Measurements from ENCODE around the gene CLPSL1. TPM values are rescaled to one million over a fixed set of nuclear protein-coding genes. Genes with fewer than 3 reads are reported as not detected.

CLPSL1 gene
- total and polyA plus RNA-seq, 2 of the 13 experiments (the other 11 are each of a cell fraction or from before 2014, with no cell fraction given): not detected

- peak; percentile 59; the same call in 1 of the 2 replicates for TF ChIP-seq ZNF768 (CRISPR knock-in tag; IDR thresholded peaks at IDR 0.05)
- peak; percentile 52 for TF ChIP-seq FOXP1 (IDR thresholded peaks at IDR 0.05)
- TF ChIP-seq FOXP1 (CRISPR knock-in tag; IDR thresholded peaks at IDR 0.05): peak; percentile 84
- peak; percentile 96 for TF ChIP-seq SAP130 (CRISPR knock-in tag; IDR thresholded peaks at IDR 0.05; ENCODE audit: low read depth)
- 0 out of 2 replicates have a peak, but pooled peaks have one; percentile 56 for TF ChIP-seq MTERF4 (CRISPR knock-in tag; IDR thresholded peaks at IDR 0.05)
- TF ChIP-seq ZNF407 (CRISPR knock-in tag; IDR thresholded peaks at IDR 0.05; ENCODE audit: not compliant biosample characterization): peak; percentile 88
- TF ChIP-seq KLF16 (CRISPR knock-in tag; IDR thresholded peaks at IDR 0.05): peak; percentile 45 to 96; a peak in 2 of 4 replicates
- no peak for TF ChIP-seq ZNF276 (CRISPR knock-in tag; IDR thresholded peaks at IDR 0.05; ENCODE audit: low read depth)
- peak; percentile 94 for TF ChIP-seq RBM39 (IDR thresholded peaks at IDR 0.05; ENCODE audit: low read depth, low read length, poor library complexity, severe bottlenecking)
- peak; percentile 64 for TF ChIP-seq HNRNPH1 (optimal IDR thresholded peaks at IDR 0.05; ENCODE audit: low read depth, low read length)
- no peak for TF ChIP-seq ZNF207 (IDR thresholded peaks at IDR 0.05; ENCODE audit: borderline replicate concordance)
- TF ChIP-seq, protein P1, sequence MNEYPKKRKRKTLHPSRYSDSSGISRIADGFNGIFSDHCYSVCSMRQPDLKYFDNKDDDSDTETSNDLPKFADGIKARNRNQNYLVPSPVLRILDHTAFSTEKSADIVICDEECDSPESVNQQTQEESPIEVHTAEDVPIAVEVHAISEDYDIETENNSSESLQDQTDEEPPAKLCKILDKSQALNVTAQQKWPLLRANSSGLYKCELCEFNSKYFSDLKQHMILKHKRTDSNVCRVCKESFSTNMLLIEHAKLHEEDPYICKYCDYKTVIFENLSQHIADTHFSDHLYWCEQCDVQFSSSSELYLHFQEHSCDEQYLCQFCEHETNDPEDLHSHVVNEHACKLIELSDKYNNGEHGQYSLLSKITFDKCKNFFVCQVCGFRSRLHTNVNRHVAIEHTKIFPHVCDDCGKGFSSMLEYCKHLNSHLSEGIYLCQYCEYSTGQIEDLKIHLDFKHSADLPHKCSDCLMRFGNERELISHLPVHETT (CRISPR knock-in tag; conservative IDR thresholded peaks at IDR 0.05): peak; percentile 97
- no peak for TF ChIP-seq NFIC (IDR thresholded peaks at IDR 0.05; ENCODE audit: low read length)
- peak; percentile 54 for TF ChIP-seq ZBTB7A (CRISPR knock-in tag; IDR thresholded peaks at IDR 0.05)
- TF ChIP-seq HNRNPLL (IDR thresholded peaks at IDR 0.05; ENCODE audit: low read depth, low read length, poor library complexity, severe bottlenecking): peak; percentile 69
- no peak for TF ChIP-seq TBL1XR1 (IDR thresholded peaks at IDR 0.05; ENCODE audit: borderline replicate concordance, low read length, partially characterized antibody)
Observed at GRCh38 chr6:35731736-35732532, 48.9 kb upstream of the CLPSL1 start (continued).
